ENCODE data around the gene CFAP54.
"Not testable (repeated sequence)": the region's sequence is repeated elsewhere in the genome, so short reads cannot be mapped to it uniquely, and the experiment has no call there.

Gene CFAP54

GRCh38 chr12:96698965-96699364 lies 209.6 kb downstream of the CFAP54 start:
- no peak for DNase-seq
- in situ Hi-C loops (cut with MboI; ENCODE audit: low pct_unique_long_range_greater_than_20kb, low sequenced_read_pairs), result no loop called here

DNA sequence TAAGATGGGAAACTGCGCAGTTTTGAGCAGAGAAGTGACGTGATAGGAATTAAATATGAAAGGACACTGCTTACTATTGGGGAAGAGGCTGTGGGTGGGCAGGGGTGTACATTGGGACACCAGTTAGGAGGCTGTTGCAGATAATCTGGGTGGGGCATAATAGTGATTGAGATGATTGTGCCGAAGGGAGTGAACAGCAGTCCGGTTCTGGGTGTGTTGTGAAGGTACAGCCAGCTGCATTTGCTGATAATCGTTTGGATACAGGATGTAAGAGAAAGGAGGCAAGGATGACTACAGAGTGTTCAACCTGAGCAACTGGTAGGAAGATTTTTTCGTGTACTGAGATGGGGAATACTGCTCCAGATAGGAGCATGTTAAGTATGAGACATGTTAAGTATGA lies 212.5 kb downstream of the CFAP54 start:
- DNase-seq, result no peak
- in situ Hi-C loops (cut with MboI; ENCODE audit: low pct_unique_long_range_greater_than_20kb, low sequenced_read_pairs), result no loop called here

DNA sequence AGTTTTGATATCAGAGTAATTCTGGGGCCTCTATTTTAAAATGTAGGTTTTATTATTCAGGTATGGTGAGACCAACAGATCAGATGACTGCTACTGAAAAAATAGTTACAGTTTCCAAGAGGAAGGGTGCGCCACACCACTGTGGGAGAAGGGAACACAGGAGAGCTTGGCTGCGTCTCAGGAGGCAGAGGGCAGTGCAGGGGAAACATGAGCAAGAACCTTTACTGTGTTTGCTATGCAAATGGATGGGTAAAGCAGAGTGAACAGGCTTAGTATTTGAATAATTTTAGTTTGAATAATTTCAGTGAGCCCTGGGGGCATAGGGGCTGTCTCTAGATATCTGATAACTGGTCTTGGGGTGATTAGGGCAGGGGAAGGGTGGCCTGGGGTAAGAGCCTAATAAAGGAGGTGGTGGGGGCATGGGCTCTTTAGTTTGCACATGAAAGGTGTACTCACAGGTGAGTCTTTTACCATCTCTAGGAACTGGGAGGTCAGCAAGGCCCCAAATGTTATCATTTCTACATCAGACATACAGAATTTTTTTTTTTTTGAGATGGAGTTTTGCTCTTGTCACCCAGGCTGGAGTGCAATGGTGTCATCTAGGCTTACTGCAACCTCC lies 220.9 kb downstream of the CFAP54 start:
- DNase-seq, result no peak
- in situ Hi-C loops (cut with MboI; ENCODE audit: low pct_unique_long_range_greater_than_20kb, low sequenced_read_pairs), result no loop called here

- in situ Hi-C loops (cut with MboI; ENCODE audit: low pct_unique_long_range_greater_than_20kb, low sequenced_read_pairs), result no loop called here
Measured at GRCh38 chr12:96711364-96711763, 222.0 kb downstream of the CFAP54 start.

DNA sequence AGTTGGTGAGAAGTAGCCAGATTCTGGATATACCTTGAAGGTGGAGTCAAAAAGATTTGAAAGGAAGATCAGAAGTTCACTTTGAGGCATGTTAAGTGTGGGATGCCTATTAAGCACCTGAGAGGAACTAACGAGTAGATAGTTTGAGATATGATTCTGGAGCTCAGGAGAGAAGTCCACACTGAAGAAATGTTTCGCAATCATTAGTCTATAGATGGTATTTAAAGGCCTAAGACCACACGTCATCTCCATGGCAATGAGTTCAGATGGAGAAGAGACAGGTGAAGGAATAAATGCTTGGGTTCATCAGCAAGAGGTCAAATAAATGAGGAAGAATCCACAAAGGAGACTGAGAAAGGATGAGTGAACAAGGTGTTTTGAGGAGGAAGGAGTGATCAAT lies 224.8 kb downstream of the CFAP54 start:
- in situ Hi-C loops (cut with MboI; ENCODE audit: low pct_unique_long_range_greater_than_20kb, low sequenced_read_pairs), result no loop called here
- DNase-seq, result no peak

More at GRCh38 chr12:96711364-96711763, 222.0 kb downstream of the CFAP54 start:
- no peak for DNase-seq

GRCh38 chr12:96719660-96720362 lies 230.4 kb downstream of the CFAP54 start:
- peak; percentile 61 for DNase-seq
- in situ Hi-C loops (cut with MboI; ENCODE audit: low pct_unique_long_range_greater_than_20kb, low sequenced_read_pairs), result no loop called here

- in situ Hi-C loops (cut with MboI; ENCODE audit: low pct_unique_long_range_greater_than_20kb, low sequenced_read_pairs), result no loop called here
- no peak for DNase-seq
Measured at GRCh38 chr12:96720363-96720705, 231.0 kb downstream of the CFAP54 start.

GRCh38 chr12:96729466-96729865 lies 240.1 kb downstream of the CFAP54 start:
- DNase-seq; in situ Hi-C loops (cut with MboI; ENCODE audit: low pct_unique_long_range_greater_than_20kb, low sequenced_read_pairs): not testable (repeated sequence)

GRCh38 chr12:96729886-96730285 lies 240.5 kb downstream of the CFAP54 start:
- DNase-seq, result no peak
- in situ Hi-C loops (cut with MboI; ENCODE audit: low pct_unique_long_range_greater_than_20kb, low sequenced_read_pairs), result no loop called here

GRCh38 chr12:96743606-96744005 lies 254.2 kb downstream of the CFAP54 start:
- DNase-seq, result no peak

DNA sequence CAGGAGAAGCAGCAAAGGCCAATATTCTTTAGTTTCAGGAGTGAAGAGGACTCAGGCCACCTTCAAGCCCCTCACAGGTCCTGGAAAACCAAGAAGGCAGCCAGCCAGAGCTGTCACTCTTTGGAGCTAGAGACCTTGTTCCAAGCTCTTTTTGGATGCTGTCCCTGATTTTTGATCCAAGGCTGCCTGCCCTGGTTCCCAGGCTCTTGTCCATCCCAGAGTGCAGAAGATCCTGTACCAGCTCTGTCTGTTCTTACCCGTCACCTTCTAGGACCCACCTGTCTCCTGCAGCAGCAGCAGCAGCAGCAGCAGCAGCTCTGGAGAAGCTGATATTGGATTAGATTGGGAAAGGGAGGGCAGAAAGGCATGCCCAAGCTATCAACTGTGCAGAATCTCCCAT lies 260.6 kb downstream of the CFAP54 start:
- DNase-seq, result no peak
- in situ Hi-C loops (cut with MboI; ENCODE audit: low pct_unique_long_range_greater_than_20kb, low sequenced_read_pairs), result no loop called here

More at GRCh38 chr12:96743606-96744005, 254.2 kb downstream of the CFAP54 start:
- in situ Hi-C loops (cut with MboI; ENCODE audit: low pct_unique_long_range_greater_than_20kb, low sequenced_read_pairs), result no loop called here

- in situ Hi-C loops (cut with MboI; ENCODE audit: low pct_unique_long_range_greater_than_20kb, low sequenced_read_pairs), result no loop called here
- no peak for DNase-seq
Measured at GRCh38 chr12:96751626-96752025, 262.2 kb downstream of the CFAP54 start.

DNA sequence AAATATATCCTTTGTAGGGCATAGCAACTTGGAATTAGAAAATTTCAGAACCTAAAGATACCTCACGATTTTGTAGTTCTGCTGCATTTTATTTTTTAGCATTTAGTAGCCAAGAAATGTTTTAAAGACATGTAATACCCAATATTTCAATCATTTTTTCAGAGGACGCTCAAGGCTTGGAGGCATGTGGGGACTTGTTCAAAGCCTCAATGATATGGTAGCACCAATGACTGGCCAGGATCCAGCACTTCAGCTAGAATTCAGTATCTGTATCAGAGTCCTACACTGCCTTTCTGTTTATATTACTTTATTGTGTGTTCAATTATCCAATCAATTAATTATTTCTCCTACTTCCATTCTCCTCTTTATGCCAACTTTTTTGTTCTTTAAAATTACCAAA lies 262.8 kb downstream of the CFAP54 start:
- no peak for DNase-seq
- in situ Hi-C loops (cut with MboI; ENCODE audit: low pct_unique_long_range_greater_than_20kb, low sequenced_read_pairs), result no loop called here

- in situ Hi-C loops (cut with MboI; ENCODE audit: low pct_unique_long_range_greater_than_20kb, low sequenced_read_pairs), result no loop called here
- DNase-seq, result no peak
Measured at GRCh38 chr12:96766232-96766631, 276.9 kb downstream of the CFAP54 start.

GRCh38 chr12:96769400-96769799 lies 280.0 kb downstream of the CFAP54 start:
- in situ Hi-C loops (cut with MboI; ENCODE audit: low pct_unique_long_range_greater_than_20kb, low sequenced_read_pairs), result no loop called here
- no peak for DNase-seq

DNA sequence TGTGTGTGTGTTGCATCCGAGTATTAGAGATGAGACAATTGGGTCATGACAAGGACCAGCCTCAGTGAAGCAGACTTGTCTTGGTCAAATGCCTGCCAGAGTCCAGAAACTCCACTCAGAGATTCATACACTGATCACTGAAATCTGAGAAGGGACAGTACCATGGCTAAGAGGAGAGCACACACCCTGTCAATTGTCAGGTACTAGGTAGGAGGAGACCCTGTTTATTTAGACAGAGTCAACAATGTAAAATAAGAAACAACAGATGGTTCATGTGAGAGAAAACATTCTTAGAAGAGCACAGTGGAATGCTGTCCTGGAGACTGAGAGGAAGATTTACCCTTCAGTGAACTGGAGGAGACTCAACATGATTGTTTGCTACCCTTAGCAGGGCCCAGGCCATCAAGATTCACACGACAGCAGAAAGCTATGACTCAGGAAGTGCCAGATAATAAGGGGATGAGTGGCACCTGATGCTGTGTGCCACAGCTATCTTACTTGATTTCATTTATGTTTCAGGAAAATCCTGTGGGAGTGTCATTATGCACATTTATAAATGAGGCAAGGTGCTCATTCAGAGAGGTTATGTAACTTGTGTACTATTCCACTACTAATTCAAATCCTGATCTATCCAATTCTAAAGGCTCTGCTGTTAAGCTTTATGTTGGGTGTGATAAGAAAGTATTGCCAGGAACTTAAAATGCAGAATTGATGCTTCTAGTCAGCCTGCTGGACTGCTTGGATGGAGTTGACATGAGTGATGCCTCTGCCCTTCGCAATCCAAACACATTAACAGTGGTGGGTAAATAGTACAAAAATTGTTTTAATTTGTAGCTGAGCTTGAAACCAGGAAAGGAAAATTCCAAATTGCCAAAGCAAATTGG lies 281.1 kb downstream of the CFAP54 start:
- no peak for DNase-seq
- in situ Hi-C loops (cut with MboI; ENCODE audit: low pct_unique_long_range_greater_than_20kb, low sequenced_read_pairs), result no loop called here

GRCh38 chr12:96773031-96773430 lies 283.7 kb downstream of the CFAP54 start:
- in situ Hi-C loops (cut with MboI; ENCODE audit: low pct_unique_long_range_greater_than_20kb, low sequenced_read_pairs), result no loop called here
- no peak for DNase-seq

DNA sequence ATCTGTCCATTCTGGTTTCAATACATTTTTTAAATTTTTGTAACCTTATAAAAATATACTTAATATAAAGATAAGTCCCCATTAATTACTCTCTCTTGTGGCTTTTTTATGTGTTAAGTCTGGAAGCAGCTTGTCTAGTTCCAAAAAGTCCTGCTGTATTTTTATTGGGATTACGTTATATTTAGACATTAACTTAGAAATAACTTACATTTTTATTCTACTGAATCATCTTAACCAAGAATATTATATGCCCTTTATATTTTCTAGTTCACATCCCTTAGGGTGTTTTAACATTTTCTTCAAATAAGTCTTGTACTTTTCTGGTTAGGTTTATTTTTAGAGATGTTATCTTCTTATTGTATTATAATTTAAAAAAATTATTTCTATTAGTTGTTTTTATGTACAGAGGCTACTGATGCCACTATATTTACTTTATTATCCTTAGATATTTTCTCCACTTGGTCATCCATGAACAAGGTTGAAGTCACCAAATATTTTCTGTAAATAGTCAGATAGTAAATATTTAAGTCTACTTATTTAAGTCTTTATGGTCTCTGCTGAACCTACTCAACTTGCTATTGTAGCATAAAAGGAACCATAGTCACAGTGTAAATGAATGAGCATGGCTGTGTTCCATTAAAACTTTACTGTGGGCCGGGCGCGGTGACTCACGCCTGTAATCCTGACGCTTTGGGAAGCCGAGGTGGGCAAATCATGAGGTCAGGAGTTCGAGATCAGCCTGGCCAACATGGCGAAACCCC lies 285.3 kb downstream of the CFAP54 start:
- no peak for DNase-seq
- in situ Hi-C loops (cut with MboI; ENCODE audit: low pct_unique_long_range_greater_than_20kb, low sequenced_read_pairs), result no loop called here

DNA sequence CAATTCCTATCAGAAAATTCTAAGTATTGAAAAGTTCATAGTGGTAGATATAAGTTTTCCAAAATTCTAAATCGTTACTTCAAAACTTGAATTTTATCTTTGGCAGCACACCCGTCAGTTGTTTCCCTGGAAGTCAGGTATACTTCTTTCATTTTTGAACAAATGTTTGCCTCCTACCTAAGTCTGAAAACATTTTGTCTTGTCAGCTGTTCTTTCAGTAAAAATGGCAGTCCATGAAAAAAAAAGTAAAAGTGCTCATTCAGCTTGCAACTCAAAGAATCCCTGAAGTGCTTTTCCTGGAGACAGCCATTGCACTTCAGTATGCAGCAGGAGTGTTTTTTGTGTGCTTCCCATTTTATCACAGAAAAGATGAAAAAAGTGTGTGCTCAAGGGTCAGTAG lies 287.5 kb downstream of the CFAP54 start:
- in situ Hi-C loops (cut with MboI; ENCODE audit: low pct_unique_long_range_greater_than_20kb, low sequenced_read_pairs), result no loop called here
- no peak for DNase-seq

Data from KBM-7 (cell line).